Psoas muscle (tissue), 8 donors: ENCODE measurements around the gene LURAP1L. TPM values are rescaled to one million over a fixed set of nuclear protein-coding genes. Genes with fewer than 3 reads are reported as not detected.

Source experiments
- ATAC-seq, 4 donors: fragments of 200-7000 bp; cut with Tn5 transposase; one replicate each; pipeline ENCODE4 v1.9.1; 2020; ENCODE audit warnings: moderate library complexity in 3 of 4, mild to moderate bottlenecking in 2 of 4
- DNase-seq, 2 donors: peaks; one replicate each; pipeline ENCODE4 v3.0.0-alpha.2; 2020
- H3K27ac ChIP-seq: fragments of 200-600 bp; one replicate; pipeline ENCODE4 v1.8.0; 2022
- H3K27me3 ChIP-seq, 3 donors: fragments of 200-600 bp in 1 of 3; one replicate each; pipeline versions ENCODE4 v1.6.1 to v1.8.0; 2013 to 2022; ENCODE audit warnings: low read length in 2 of 3, mild to moderate bottlenecking in 2 of 3, moderate library complexity in 1 of 3; ENCODE audit not compliant: insufficient read depth in 3 of 3
- H3K36me3 ChIP-seq, 2 donors: fragments of 200-600 bp in 1 of 2; one replicate each; pipeline versions ENCODE4 v1.6.1 to v1.8.0; 2013 to 2022; ENCODE audit warnings: low read depth in 1 of 2, mild to moderate bottlenecking in 1 of 2, moderate library complexity in 1 of 2; ENCODE audit not compliant: insufficient read depth in 1 of 2
- H3K4me1 ChIP-seq: fragments of 200-600 bp; one replicate; pipeline ENCODE4 v1.8.0; 2022
- H3K4me3 ChIP-seq: fragments of 200-600 bp; one replicate; pipeline ENCODE4 v1.8.0; 2022; ENCODE audit warnings: mild to moderate bottlenecking
- H3K9me3 ChIP-seq: fragments of 200-600 bp; one replicate; pipeline ENCODE4 v1.8.0; 2022
- CTCF ChIP-seq: fragments of 200-600 bp; IDR thresholded peaks from one replicate; pipeline ENCODE4 v1.8.0; 2022; ENCODE audit warnings: antibody characterized with exemption
- WGBS, 3 donors: extraction: QIAGEN DNeasy Blood & Tissue Kit; methylation state at CpG; one replicate each; pipeline versions ENCODE4 v1.1.6 to v1.1.7; 2013; 5-methylcytosine and 5-hydroxymethylcytosine counted together
- intact Hi-C, 2 donors: fragments of 100-400 bp; cut with DNase I; formaldehyde crosslinking; loops; one replicate each; pipeline versions ENCODE4 v1.11.0 to v1.14.2; 2022
- polyA plus RNA-seq, 3 donors: library from polyadenylated mRNA; stranded (reverse); fragments of 200-250 nt; gene quantifications; one replicate each; pipeline ENCODE4 v1.2.3, GENCODE V29; 2013
- total RNA-seq, 4 donors: library from RNA; stranded (reverse); fragmentation: NEBNext Ultra II Directional in 2 of 4; extraction: Animal tissue kit (Norgen Biotek cat#: 25700) in 2 of 4; gene quantifications; one replicate each; pipeline versions ENCODE4 v1.2.1 to v1.2.4, GENCODE V29; 2021 to 2023
- donor health status: healthy with polysubstance abuse.
- donor health status: DM: no; HTN: no; CAD: no; lungs with moderate emphysema.
- donor health status: Bipolar disorder and iron deficiency.
- donor health status: healthy.
- donor health status: DM: yes; HTN: yes; CAD: no.
- donor health status: DM: no; HTN: no; CAD: no.
- donor health status: DM: no; HTN: no; CAD: no.
- donor health status: DM: yes; HTN: yes; CAD: no.

The LURAP1L gene
- total and polyA plus RNA-seq, 7 donors, result 1.0 to 6.3 (median 2.5) TPM

GRCh38 chr9:12816656-12817101 is 41.9 kb downstream of the LURAP1L start:
- Histone ChIP-seq H3K27me3 (no peaks in the 10 kb centered on the region), H3K9me3 (no peaks in the 10 kb centered on the region), H3K27ac (no peak overlapping the region), H3K4me1 (peaks cover 17% of the 10 kb centered on the region), H3K4me3 (no peak overlapping the region), H3K36me3 (no peaks in the 10 kb centered on the region)
- ATAC-seq (no peak), DNase-seq (no peak)
- TF ChIP-seq CTCF, result no peak
- intact Hi-C loops, result no loop called here
- 87 to 93% (median 87%) methylated on average over 3 of the region's 3 CpGs for WGBS, 3 donors

- H3K27ac ChIP-seq, result no peak overlapping the region
- no peak for ATAC-seq
- H3K27me3 ChIP-seq, result no peaks in the 10 kb centered on the region
- 73 to 83% (median 76%) methylated on average over 9 of the region's 9 CpGs for WGBS, 3 donors
- H3K4me3 ChIP-seq, result no peak overlapping the region
- H3K9me3 ChIP-seq, result no peaks in the 10 kb centered on the region
- no peak for DNase-seq
- peaks cover 17% of the 10 kb centered on the region for H3K4me1 ChIP-seq
- intact Hi-C loops, result no loop called here
- no peak for TF ChIP-seq CTCF
- no peaks in the 10 kb centered on the region for H3K36me3 ChIP-seq
Measured at GRCh38 chr9:12817702-12818101, 42.9 kb downstream of the LURAP1L start.

GRCh38 chr9:12818431-12819000 is 43.7 kb downstream of the LURAP1L start:
- no peak for DNase-seq
- intact Hi-C loops, result no loop called here
- TF ChIP-seq CTCF, result no peak

GRCh38 chr9:12819436-12820185 is 44.8 kb downstream of the LURAP1L start:
- Histone ChIP-seq H3K27me3 (no peaks in the 10 kb centered on the region), H3K4me3 (no peak overlapping the region), H3K4me1 (peaks cover 3% of the 10 kb centered on the region), H3K36me3 (no peaks in the 10 kb centered on the region), H3K9me3 (no peaks in the 10 kb centered on the region), H3K27ac (no peak overlapping the region)
- DNase-seq (no peak), ATAC-seq (no peak)
- TF ChIP-seq CTCF, result peak; percentile 27
- intact Hi-C loops, result no loop called here
- WGBS, 3 donors, result 91 to 94% (median 92%) methylated on average over 9 of the region's 9 CpGs

More at GRCh38 chr9:12818431-12819000, 43.7 kb downstream of the LURAP1L start:
- H3K36me3 ChIP-seq, result no peaks in the 10 kb centered on the region
- H3K4me3 ChIP-seq, result no peak overlapping the region
- H3K27ac ChIP-seq, result peak overlapping the region; percentile 1
- no peak for ATAC-seq
- H3K9me3 ChIP-seq, result no peaks in the 10 kb centered on the region
- 52 to 66% (median 55%) methylated on average over 3 of the region's 3 CpGs for WGBS, 3 donors
- peaks cover 13% of the 10 kb centered on the region for H3K4me1 ChIP-seq
- no peaks in the 10 kb centered on the region for H3K27me3 ChIP-seq
